NCI-H128 (cell line): ENCODE results near the gene LIMS3.
"Not testable (repeated sequence)": the region's sequence is repeated elsewhere in the genome, so short reads cannot be mapped to it uniquely, and the experiment has no call there.

ENCODE experiments used
- DNase-seq: peaks from one replicate; lab custom pipeline; 2025; ENCODE audit not compliant: unreplicated experiment; lab: John Stamatoyannopoulos, UW

Gene LIMS3

GRCh38 chr2:109921543-109922384, 23.3 kb downstream of the LIMS3 start:
- not testable (repeated sequence) for DNase-seq

GRCh38 chr2:109924481-109924880, 26.0 kb downstream of the LIMS3 start:
- not testable (repeated sequence) for DNase-seq

GRCh38 chr2:109927803-109928202, 29.3 kb downstream of the LIMS3 start:
- DNase-seq: not testable (repeated sequence)

- not testable (repeated sequence) for DNase-seq
Measured at GRCh38 chr2:109929222-109929621, 30.7 kb downstream of the LIMS3 start.

GRCh38 chr2:109936534-109936933, 38.0 kb downstream of the LIMS3 start:
- not testable (repeated sequence) for DNase-seq

GRCh38 chr2:109945362-109945761, 46.9 kb downstream of the LIMS3 start:
- DNase-seq: not testable (repeated sequence)

- not testable (repeated sequence) for DNase-seq
Measured at GRCh38 chr2:109947262-109947958, 48.9 kb downstream of the LIMS3 start.

GRCh38 chr2:109947959-109948520, 49.6 kb downstream of the LIMS3 start:
- not testable (repeated sequence) for DNase-seq

GRCh38 chr2:109950146-109950843, 51.8 kb downstream of the LIMS3 start:
- not testable (repeated sequence) for DNase-seq

GRCh38 chr2:109963942-109964341, 65.5 kb downstream of the LIMS3 start:
- not testable (repeated sequence) for DNase-seq

GRCh38 chr2:109965482-109965881, 67.0 kb downstream of the LIMS3 start:
- DNase-seq: not testable (repeated sequence)

GRCh38 chr2:109966107-109966736, 67.7 kb downstream of the LIMS3 start:
- not testable (repeated sequence) for DNase-seq

GRCh38 chr2:109966858-109967257, 68.4 kb downstream of the LIMS3 start:
- not testable (repeated sequence) for DNase-seq

- not testable (repeated sequence) for DNase-seq
Measured at GRCh38 chr2:109969864-109970263, 71.4 kb downstream of the LIMS3 start.

GRCh38 chr2:109971710-109972109, 73.2 kb downstream of the LIMS3 start:
- DNase-seq: not testable (repeated sequence)
